Measurements from ENCODE around the gene SCFD1.
"Not testable (repeated sequence)": the region's sequence is repeated elsewhere in the genome, so short reads cannot be mapped to it uniquely, and the experiment has no call there.

The SCFD1 gene

GRCh38 chr14:30644462-30644861 is 22.3 kb downstream of the SCFD1 start:
- H3K9me3 ChIP-seq (ENCODE audit: control insufficient read depth, insufficient read depth, low read depth, low read length): peaks cover 20% of the 10 kb centered on the region
- H3K36me3 ChIP-seq (ENCODE audit: control insufficient read depth, insufficient read depth, low read length): peaks cover 57% of the 10 kb centered on the region
- H3K4me3 ChIP-seq (ENCODE audit: low read depth, low read length); H3K27me3 ChIP-seq (ENCODE audit: control insufficient read depth, insufficient read depth, low read length); H3K27ac ChIP-seq (ENCODE audit: low read depth, low read length); H3K9ac ChIP-seq (ENCODE audit: low read length); H3K4me1 ChIP-seq (ENCODE audit: control insufficient read depth, insufficient read depth, low read length): not testable (repeated sequence)

GRCh38 chr14:30645600-30645999 is 23.5 kb downstream of the SCFD1 start:
- H3K4me3 ChIP-seq (ENCODE audit: low read depth, low read length): no peak overlapping the region
- no peaks in the 10 kb centered on the region for H3K27me3 ChIP-seq (ENCODE audit: control insufficient read depth, insufficient read depth, low read length)
- H3K9ac ChIP-seq (ENCODE audit: low read length): no peak overlapping the region
- H3K9me3 ChIP-seq (ENCODE audit: control insufficient read depth, insufficient read depth, low read depth, low read length): peaks cover 20% of the 10 kb centered on the region
- H3K4me1 ChIP-seq (ENCODE audit: control insufficient read depth, insufficient read depth, low read length): no peaks in the 10 kb centered on the region
- H3K27ac ChIP-seq (ENCODE audit: low read depth, low read length): no peak overlapping the region
- H3K36me3 ChIP-seq (ENCODE audit: control insufficient read depth, insufficient read depth, low read length): peaks cover 60% of the 10 kb centered on the region

GRCh38 chr14:30648471-30648870 is 26.4 kb downstream of the SCFD1 start:
- Histone ChIP-seq H3K4me3 (ENCODE audit: low read depth, low read length) (no peak overlapping the region), H3K27ac (ENCODE audit: low read depth, low read length) (no peak overlapping the region), H3K9ac (ENCODE audit: low read length) (no peak overlapping the region), H3K4me1 (ENCODE audit: control insufficient read depth, insufficient read depth, low read length) (no peaks in the 10 kb centered on the region), H3K27me3 (ENCODE audit: control insufficient read depth, insufficient read depth, low read length) (no peaks in the 10 kb centered on the region), H3K9me3 (ENCODE audit: control insufficient read depth, insufficient read depth, low read depth, low read length) (peaks cover 20% of the 10 kb centered on the region), H3K36me3 (ENCODE audit: control insufficient read depth, insufficient read depth, low read length) (peaks cover 64% of the 10 kb centered on the region)

- Histone ChIP-seq H3K4me3 (ENCODE audit: low read depth, low read length) (no peak overlapping the region), H3K27me3 (ENCODE audit: control insufficient read depth, insufficient read depth, low read length) (no peaks in the 10 kb centered on the region), H3K9ac (ENCODE audit: low read length) (no peak overlapping the region), H3K4me1 (ENCODE audit: control insufficient read depth, insufficient read depth, low read length) (no peaks in the 10 kb centered on the region), H3K36me3 (ENCODE audit: control insufficient read depth, insufficient read depth, low read length) (peaks cover 72% of the 10 kb centered on the region), H3K9me3 (ENCODE audit: control insufficient read depth, insufficient read depth, low read depth, low read length) (no peaks in the 10 kb centered on the region), H3K27ac (ENCODE audit: low read depth, low read length) (no peak overlapping the region)
These were observed 29.8 kb downstream of the SCFD1 start for GRCh38 chr14:30651937-30652336.

- H3K27me3 ChIP-seq (ENCODE audit: control insufficient read depth, insufficient read depth, low read length): no peaks in the 10 kb centered on the region
- no peak overlapping the region for H3K9ac ChIP-seq (ENCODE audit: low read length)
- H3K4me1 ChIP-seq (ENCODE audit: control insufficient read depth, insufficient read depth, low read length): no peaks in the 10 kb centered on the region
- H3K9me3 ChIP-seq (ENCODE audit: control insufficient read depth, insufficient read depth, low read depth, low read length): no peaks in the 10 kb centered on the region
- no peak overlapping the region for H3K27ac ChIP-seq (ENCODE audit: low read depth, low read length)
- peaks cover 85% of the 10 kb centered on the region for H3K36me3 ChIP-seq (ENCODE audit: control insufficient read depth, insufficient read depth, low read length)
- no peak overlapping the region for H3K4me3 ChIP-seq (ENCODE audit: low read depth, low read length)
These were observed 33.0 kb downstream of the SCFD1 start for GRCh38 chr14:30655124-30655523.

- no peak overlapping the region for H3K9ac ChIP-seq (ENCODE audit: low read length)
- H3K27me3 ChIP-seq (ENCODE audit: control insufficient read depth, insufficient read depth, low read length): no peaks in the 10 kb centered on the region
- no peaks in the 10 kb centered on the region for H3K9me3 ChIP-seq (ENCODE audit: control insufficient read depth, insufficient read depth, low read depth, low read length)
- H3K27ac ChIP-seq (ENCODE audit: low read depth, low read length): no peak overlapping the region
- H3K4me1 ChIP-seq (ENCODE audit: control insufficient read depth, insufficient read depth, low read length): no peaks in the 10 kb centered on the region
- H3K4me3 ChIP-seq (ENCODE audit: low read depth, low read length): no peak overlapping the region
- peaks cover 85% of the 10 kb centered on the region for H3K36me3 ChIP-seq (ENCODE audit: control insufficient read depth, insufficient read depth, low read length)
These were observed 33.5 kb downstream of the SCFD1 start for GRCh38 chr14:30655658-30656057.

GRCh38 chr14:30656190-30656632 is 34.1 kb downstream of the SCFD1 start:
- Histone ChIP-seq H3K4me3 (ENCODE audit: low read depth, low read length) (no peak overlapping the region), H3K27ac (ENCODE audit: low read depth, low read length) (no peak overlapping the region), H3K9ac (ENCODE audit: low read length) (no peak overlapping the region), H3K36me3 (ENCODE audit: control insufficient read depth, insufficient read depth, low read length) (peaks cover 85% of the 10 kb centered on the region), H3K9me3 (ENCODE audit: control insufficient read depth, insufficient read depth, low read depth, low read length) (no peaks in the 10 kb centered on the region), H3K4me1 (ENCODE audit: control insufficient read depth, insufficient read depth, low read length) (no peaks in the 10 kb centered on the region), H3K27me3 (ENCODE audit: control insufficient read depth, insufficient read depth, low read length) (no peaks in the 10 kb centered on the region)

GRCh38 chr14:30657050-30657449 is 34.9 kb downstream of the SCFD1 start:
- H3K4me3 ChIP-seq (ENCODE audit: low read depth, low read length): no peak overlapping the region
- peaks cover 79% of the 10 kb centered on the region for H3K36me3 ChIP-seq (ENCODE audit: control insufficient read depth, insufficient read depth, low read length)
- H3K4me1 ChIP-seq (ENCODE audit: control insufficient read depth, insufficient read depth, low read length): no peaks in the 10 kb centered on the region
- H3K9me3 ChIP-seq (ENCODE audit: control insufficient read depth, insufficient read depth, low read depth, low read length): no peaks in the 10 kb centered on the region
- H3K9ac ChIP-seq (ENCODE audit: low read length): no peak overlapping the region
- no peaks in the 10 kb centered on the region for H3K27me3 ChIP-seq (ENCODE audit: control insufficient read depth, insufficient read depth, low read length)
- H3K27ac ChIP-seq (ENCODE audit: low read depth, low read length): no peak overlapping the region

GRCh38 chr14:30657606-30658163 is 35.6 kb downstream of the SCFD1 start:
- Histone ChIP-seq H3K4me3 (ENCODE audit: low read depth, low read length) (no peak overlapping the region), H3K9ac (ENCODE audit: low read length) (no peak overlapping the region), H3K27me3 (ENCODE audit: control insufficient read depth, insufficient read depth, low read length) (no peaks in the 10 kb centered on the region), H3K36me3 (ENCODE audit: control insufficient read depth, insufficient read depth, low read length) (peaks cover 79% of the 10 kb centered on the region), H3K4me1 (ENCODE audit: control insufficient read depth, insufficient read depth, low read length) (no peaks in the 10 kb centered on the region), H3K27ac (ENCODE audit: low read depth, low read length) (no peak overlapping the region), H3K9me3 (ENCODE audit: control insufficient read depth, insufficient read depth, low read depth, low read length) (no peaks in the 10 kb centered on the region)

- Histone ChIP-seq H3K9me3 (ENCODE audit: control insufficient read depth, insufficient read depth, low read depth, low read length) (no peaks in the 10 kb centered on the region), H3K4me1 (ENCODE audit: control insufficient read depth, insufficient read depth, low read length) (no peaks in the 10 kb centered on the region), H3K36me3 (ENCODE audit: control insufficient read depth, insufficient read depth, low read length) (peaks cover 78% of the 10 kb centered on the region)
These were observed 36.5 kb downstream of the SCFD1 start for GRCh38 chr14:30658645-30659044.

GRCh38 chr14:30669594-30669993 is 47.5 kb downstream of the SCFD1 start:
- no peaks in the 10 kb centered on the region for H3K4me1 ChIP-seq (ENCODE audit: control insufficient read depth, insufficient read depth, low read length)
- no peaks in the 10 kb centered on the region for H3K9me3 ChIP-seq (ENCODE audit: control insufficient read depth, insufficient read depth, low read depth, low read length)
- no peak overlapping the region for H3K4me3 ChIP-seq (ENCODE audit: low read depth, low read length)
- H3K36me3 ChIP-seq (ENCODE audit: control insufficient read depth, insufficient read depth, low read length): peaks cover 30% of the 10 kb centered on the region
- no peaks in the 10 kb centered on the region for H3K27me3 ChIP-seq (ENCODE audit: control insufficient read depth, insufficient read depth, low read length)
- no peak overlapping the region for H3K27ac ChIP-seq (ENCODE audit: low read depth, low read length)
- H3K9ac ChIP-seq (ENCODE audit: low read length): no peak overlapping the region

More at GRCh38 chr14:30658645-30659044, 36.5 kb downstream of the SCFD1 start:
- H3K27me3 ChIP-seq (ENCODE audit: control insufficient read depth, insufficient read depth, low read length): no peaks in the 10 kb centered on the region
- H3K27ac ChIP-seq (ENCODE audit: low read depth, low read length): no peak overlapping the region
- H3K9ac ChIP-seq (ENCODE audit: low read length): no peak overlapping the region
- no peak overlapping the region for H3K4me3 ChIP-seq (ENCODE audit: low read depth, low read length)

GRCh38 chr14:30673071-30673470 is 51.0 kb downstream of the SCFD1 start:
- Histone ChIP-seq H3K9ac (ENCODE audit: low read length) (no peak overlapping the region), H3K27ac (ENCODE audit: low read depth, low read length) (no peak overlapping the region), H3K9me3 (ENCODE audit: control insufficient read depth, insufficient read depth, low read depth, low read length) (no peaks in the 10 kb centered on the region), H3K36me3 (ENCODE audit: control insufficient read depth, insufficient read depth, low read length) (peaks cover 52% of the 10 kb centered on the region), H3K4me3 (ENCODE audit: low read depth, low read length) (no peak overlapping the region), H3K27me3 (ENCODE audit: control insufficient read depth, insufficient read depth, low read length) (no peaks in the 10 kb centered on the region), H3K4me1 (ENCODE audit: control insufficient read depth, insufficient read depth, low read length) (no peaks in the 10 kb centered on the region)

Measured in HUES6 (cell line).